Smooth muscle cell (in vitro differentiated cells): ENCODE results near the gene RARG. TPM values are rescaled to one million over a fixed set of nuclear protein-coding genes. Genes with fewer than 3 reads are reported as not detected.

Source experiments
- DNase-seq: peaks from one replicate; lab custom pipeline; 2025; ENCODE audit not compliant: unreplicated experiment; lab: John Stamatoyannopoulos, UW
- H2AFZ ChIP-seq: fragments of 200-600 bp; sonication (generic); 2 replicates; pipeline ENCODE4 v1.6.0; 2016; ENCODE audit warnings: antibody characterized with exemption, low read depth, mild to moderate bottlenecking
- H3F3A ChIP-seq: fragments of 200-600 bp; sonication (generic); 2 replicates; pipeline ENCODE4 v1.6.0; 2017; ENCODE audit warnings: antibody characterized with exemption, low read depth
- H3K27ac ChIP-seq: fragments of 200-600 bp; sonication (generic); 2 replicates; pipeline ENCODE4 v1.5.1; 2016; ENCODE audit warnings: low read depth, mild to moderate bottlenecking
- H3K27me3 ChIP-seq: fragments of 200-600 bp; sonication (generic); 2 replicates; pipeline ENCODE4 v1.6.1; 2016; ENCODE audit warnings: low read depth, mild to moderate bottlenecking
- H3K36me3 ChIP-seq: fragments of 200-600 bp; sonication (generic); 2 replicates; pipeline ENCODE4 v1.5.1; 2016; ENCODE audit warnings: low read depth
- H3K4me1 ChIP-seq: fragments of 200-600 bp; sonication (generic); 2 replicates; pipeline ENCODE4 v1.5.1; 2016; ENCODE audit warnings: low read depth
- H3K4me2 ChIP-seq: fragments of 200-600 bp; sonication (generic); 2 replicates; pipeline ENCODE4 v1.6.0; 2016; ENCODE audit warnings: mild to moderate bottlenecking
- H3K4me3 ChIP-seq: fragments of 200-600 bp; sonication (generic); 2 replicates; pipeline ENCODE4 v1.5.1; 2016; ENCODE audit warnings: mild to moderate bottlenecking
- H3K79me2 ChIP-seq: fragments of 200-600 bp; sonication (generic); 2 replicates; pipeline ENCODE4 v1.6.0; 2016; ENCODE audit warnings: low read depth, mild to moderate bottlenecking
- H3K9ac ChIP-seq: fragments of 200-600 bp; sonication (generic); 2 replicates; pipeline ENCODE4 v1.6.0; 2016; ENCODE audit warnings: low read depth
- H3K9me3 ChIP-seq: fragments of 200-600 bp; sonication (generic); replicated peaks from 2 replicates; pipeline ENCODE4 v1.5.1; 2016; ENCODE audit warnings: low read depth
- H4K20me1 ChIP-seq: fragments of 200-600 bp; sonication (generic); 2 replicates; pipeline ENCODE4 v1.6.0; 2016; ENCODE audit warnings: low read depth
- CTCF ChIP-seq: fragments of 200-600 bp; sonication (generic); IDR thresholded peaks from 2 replicates; pipeline ENCODE4 v1.5.1; 2017; ENCODE audit warnings: borderline replicate concordance, mild to moderate bottlenecking, antibody characterized with exemption; ENCODE audit not compliant: insufficient read depth, poor library complexity, severe bottlenecking
- WGBS: methylation state at CpG from one replicate; pipeline ENCODE4 v1.1.7; 2016; ENCODE audit warnings: low lambda C conversion rate; 5-methylcytosine and 5-hydroxymethylcytosine counted together
- polyA plus RNA-seq: library from polyadenylated mRNA; unstranded; fragments of >200 nt; fragmentation: Nextera tagmentation; extraction: Ambion mirVana; gene quantifications from 2 replicates; pipeline ENCODE4 v1.2.1, GENCODE V29; 2016
- total RNA-seq: library from RNA; depleted of rRNA; stranded (reverse); fragments of >200 nt; gene quantifications from 2 replicates; pipeline ENCODE4 v1.2.3, GENCODE V29; 2014

RARG gene
- total and polyA plus RNA-seq, 2 experiments from 2014 or later = 21.8 to 32.9 TPM

- no peak for DNase-seq
- no peak overlapping the region for H3K27ac ChIP-seq
- no peaks in the 10 kb centered on the region for H3K9me3 ChIP-seq
- H4K20me1 ChIP-seq = peaks cover 21% of the 10 kb centered on the region
- H3K27me3 ChIP-seq = no peaks in the 10 kb centered on the region
- peaks cover 23% of the 10 kb centered on the region for H3K79me2 ChIP-seq
- peak overlapping the region; percentile 88 for H3K4me3 ChIP-seq
- peaks cover 14% of the 10 kb centered on the region for H3F3A ChIP-seq
- no peak overlapping the region for H3K9ac ChIP-seq
- no peaks in the 10 kb centered on the region for H3K36me3 ChIP-seq
- H3K4me1 ChIP-seq = peaks cover 27% of the 10 kb centered on the region
- no peak for TF ChIP-seq CTCF
- WGBS = 96% methylated on average over 2 of the region's 2 CpGs
- H3K4me2 ChIP-seq = peak overlapping the region; percentile 89
- no peak overlapping the region for H2AFZ ChIP-seq
These were observed 50.1 kb downstream of the RARG start for GRCh38 chr12:53181935-53182334.

- H3K79me2 ChIP-seq = peaks cover 23% of the 10 kb centered on the region
- H3K9ac ChIP-seq = peak overlapping the region; percentile 84
- no peaks in the 10 kb centered on the region for H3K36me3 ChIP-seq
- no peaks in the 10 kb centered on the region for H3K27me3 ChIP-seq
- peaks cover 11% of the 10 kb centered on the region for H3F3A ChIP-seq
- peaks cover 21% of the 10 kb centered on the region for H4K20me1 ChIP-seq
- H3K27ac ChIP-seq = peak overlapping the region; percentile 94
- no peaks in the 10 kb centered on the region for H3K9me3 ChIP-seq
- H3K4me2 ChIP-seq = peak overlapping the region; percentile 89
- peaks cover 27% of the 10 kb centered on the region for H3K4me1 ChIP-seq
- DNase-seq = no peak
- TF ChIP-seq CTCF = no peak
- H2AFZ ChIP-seq = peak overlapping the region; percentile 97
- peak overlapping the region; percentile 88 for H3K4me3 ChIP-seq
- WGBS = 4% methylated on average over 44 of the region's 57 CpGs
These were observed 50.9 kb downstream of the RARG start for GRCh38 chr12:53180931-53181645.

GRCh38 chr12:53180220-53180930, 51.6 kb downstream of the RARG start, which contains the start of the genes CSAD and ZNF740:
Gene CSAD (minus strand): TSS chr12:53180925. CDS start chr12:53173470, 7,455 bp downstream.
Gene ZNF740 (plus strand): TSS chr12:53180722. CDS start chr12:53181984, 1,262 bp downstream.
- Histone ChIP-seq H3K4me3 (peak within 1 kb of the TSS; percentile 88), H3K4me2 (peak within 1 kb of the TSS; percentile 89), H3K9me3 (no peaks in the 10 kb centered on the region), H4K20me1 (peaks cover 21% of the 10 kb centered on the region), H2AFZ (peak within 1 kb of the TSS; percentile 97), H3K27me3 (no peaks in the 10 kb centered on the region), H3K36me3 (no peaks in the 10 kb centered on the region), H3K79me2 (peaks cover 23% of the 10 kb centered on the region), H3K9ac (peak within 1 kb of the TSS; percentile 84), H3F3A (peaks cover 11% of the 10 kb centered on the region), H3K4me1 (peaks cover 27% of the 10 kb centered on the region), H3K27ac (peak within 1 kb of the TSS; percentile 94)
- under 1% methylated on average over 64 of the region's 70 CpGs for WGBS
- TF ChIP-seq CTCF = no peak
- peak; percentile 89 for DNase-seq
